ENCODE data around the gene NOTO.

- TF ChIP-seq POLR2A (IDR thresholded peaks at IDR 0.05) = no peak
- TF ChIP-seq, protein P1, sequence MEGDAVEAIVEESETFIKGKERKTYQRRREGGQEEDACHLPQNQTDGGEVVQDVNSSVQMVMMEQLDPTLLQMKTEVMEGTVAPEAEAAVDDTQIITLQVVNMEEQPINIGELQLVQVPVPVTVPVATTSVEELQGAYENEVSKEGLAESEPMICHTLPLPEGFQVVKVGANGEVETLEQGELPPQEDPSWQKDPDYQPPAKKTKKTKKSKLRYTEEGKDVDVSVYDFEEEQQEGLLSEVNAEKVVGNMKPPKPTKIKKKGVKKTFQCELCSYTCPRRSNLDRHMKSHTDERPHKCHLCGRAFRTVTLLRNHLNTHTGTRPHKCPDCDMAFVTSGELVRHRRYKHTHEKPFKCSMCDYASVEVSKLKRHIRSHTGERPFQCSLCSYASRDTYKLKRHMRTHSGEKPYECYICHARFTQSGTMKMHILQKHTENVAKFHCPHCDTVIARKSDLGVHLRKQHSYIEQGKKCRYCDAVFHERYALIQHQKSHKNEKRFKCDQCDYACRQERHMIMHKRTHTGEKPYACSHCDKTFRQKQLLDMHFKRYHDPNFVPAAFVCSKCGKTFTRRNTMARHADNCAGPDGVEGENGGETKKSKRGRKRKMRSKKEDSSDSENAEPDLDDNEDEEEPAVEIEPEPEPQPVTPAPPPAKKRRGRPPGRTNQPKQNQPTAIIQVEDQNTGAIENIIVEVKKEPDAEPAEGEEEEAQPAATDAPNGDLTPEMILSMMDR (IDR thresholded peaks at IDR 0.05) = no peak
Observed at GRCh38 chr2:73173781-73174180, 28.6 kb upstream of the NOTO start.

Measured in esophagus squamous epithelium (tissue), 4 donors.